ELF-1 (cell line): ENCODE results near the gene SLC35E3.
"Not testable (repeated sequence)": the region's sequence is repeated elsewhere in the genome, so short reads cannot be mapped to it uniquely, and the experiment has no call there.

Experiments
- DNase-seq: peaks from one replicate; pipeline ENCODE4 v3.0.0-alpha.2; 2016; ENCODE audit warnings: low read depth, low spot score

Gene SLC35E3

DNA sequence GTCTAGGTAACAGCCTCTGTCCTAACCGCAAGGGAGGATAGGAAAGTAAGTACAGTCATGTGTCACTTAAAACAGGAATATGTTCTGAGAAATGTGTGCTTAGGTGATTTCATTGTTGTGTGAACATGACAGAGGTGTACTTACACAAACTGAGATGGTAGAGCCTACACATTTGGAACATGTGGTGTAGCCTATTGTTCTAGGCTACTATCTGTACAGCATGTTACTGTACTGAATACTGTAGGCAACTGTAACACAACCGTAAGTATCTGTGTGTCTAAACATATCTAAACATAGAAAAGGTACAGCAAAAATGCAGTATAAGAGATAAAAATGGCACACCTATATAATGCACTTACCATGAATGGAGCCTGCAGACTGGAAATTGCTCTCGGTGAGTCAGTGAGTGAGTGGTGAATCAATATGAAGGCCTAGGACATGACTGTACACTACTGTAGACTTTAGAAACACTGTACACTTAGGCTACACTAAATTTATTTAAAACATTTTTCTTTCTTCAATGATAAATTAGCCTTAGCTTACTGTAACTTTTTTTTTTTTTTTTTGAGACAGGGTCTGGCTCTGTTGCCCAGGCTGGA lies 48.8 kb downstream of the SLC35E3 start:
- no peak for DNase-seq

DNA sequence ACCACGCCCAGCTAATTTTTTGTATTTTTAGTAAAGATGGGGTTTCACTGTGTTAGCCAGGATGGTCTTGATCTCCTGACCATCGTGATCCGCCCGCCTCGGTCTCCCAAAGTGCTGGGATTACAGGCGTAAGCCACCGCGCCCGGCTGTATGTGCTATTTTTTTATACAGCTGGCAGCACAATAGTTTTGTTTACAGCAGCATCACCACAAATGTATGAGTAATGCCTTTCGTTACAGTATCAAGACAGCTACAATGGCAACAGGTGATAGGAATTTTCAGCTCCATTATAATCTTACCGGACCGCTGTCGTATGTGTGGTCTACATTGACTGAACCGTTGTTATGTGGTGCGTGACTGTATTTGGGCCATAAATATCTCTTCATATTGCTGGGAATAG lies 50.4 kb downstream of the SLC35E3 start:
- DNase-seq = no peak

DNA sequence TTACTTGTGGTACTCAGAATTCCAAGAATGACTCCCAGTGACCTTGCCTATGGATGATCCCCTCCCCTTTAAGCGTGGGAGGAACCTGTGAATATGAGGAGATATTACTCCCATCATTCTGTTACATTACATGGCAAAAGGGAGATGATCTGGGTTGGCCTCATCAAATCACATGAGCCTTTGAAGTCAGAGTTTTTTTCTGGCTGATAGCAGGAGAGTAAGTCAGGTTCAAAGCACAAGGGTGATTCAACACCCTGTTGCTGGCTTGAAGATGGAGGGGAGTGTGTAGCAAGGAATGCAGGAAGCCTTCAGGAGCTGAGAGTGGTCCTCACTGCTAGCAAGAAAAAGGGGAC lies 52.9 kb downstream of the SLC35E3 start:
- no peak for DNase-seq

DNA sequence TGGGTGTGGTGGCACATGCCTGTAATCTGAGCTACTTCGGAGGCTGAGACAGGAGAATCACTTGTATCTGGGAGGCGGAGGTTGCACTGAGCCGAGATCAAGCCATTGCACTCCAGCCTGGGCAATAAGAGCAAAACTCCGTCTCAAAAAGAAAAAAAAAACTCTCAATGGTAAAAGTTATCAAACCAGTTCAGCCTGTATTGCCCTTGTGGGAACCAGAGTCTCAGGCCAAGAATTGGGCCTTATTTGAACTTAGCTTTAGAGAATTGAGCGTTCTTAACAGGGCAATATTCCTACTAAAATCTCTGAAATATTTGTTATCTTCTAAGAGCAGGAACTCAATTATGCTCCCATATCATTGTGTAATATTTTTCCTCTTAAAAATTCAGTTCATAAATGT lies 54.3 kb downstream of the SLC35E3 start:
- DNase-seq = no peak

DNA sequence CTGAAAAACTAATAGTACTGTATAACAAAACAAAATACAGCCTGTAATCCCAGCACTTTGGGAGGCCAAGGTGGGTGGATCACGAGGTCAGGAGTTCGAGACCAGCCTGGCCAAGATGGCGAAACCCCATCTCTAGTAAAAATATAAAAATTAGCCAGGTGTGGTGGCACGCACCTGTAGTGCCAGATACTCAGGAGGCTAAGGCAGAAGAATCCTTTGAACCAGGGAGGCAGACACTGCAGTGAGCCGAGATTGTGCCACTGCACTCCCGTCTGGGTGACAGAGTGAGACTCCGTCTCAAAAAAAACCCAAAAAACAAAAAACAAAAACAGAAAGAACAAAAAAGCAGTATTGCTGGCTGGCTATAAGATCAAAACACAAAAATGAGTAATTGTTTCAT lies 55.1 kb downstream of the SLC35E3 start:
- DNase-seq = not testable (repeated sequence)

DNA sequence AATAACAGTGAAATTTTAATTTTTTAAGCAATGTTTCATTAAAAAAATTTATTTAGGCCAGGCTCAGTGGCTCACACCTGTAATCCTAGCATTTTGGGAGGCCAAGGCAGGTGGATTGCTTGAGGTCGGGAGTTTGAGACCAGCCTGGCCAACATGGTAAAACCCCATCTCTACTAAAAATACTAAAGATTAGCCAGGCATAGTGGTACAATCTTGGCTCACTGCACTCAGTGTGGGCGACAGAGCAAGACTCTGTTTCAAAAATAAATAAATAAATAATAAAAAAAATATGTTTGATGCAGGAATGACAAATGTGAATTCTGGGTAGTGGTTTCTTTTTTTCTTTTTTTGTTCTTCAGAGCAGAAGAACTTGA lies 56.4 kb downstream of the SLC35E3 start:
- DNase-seq = not testable (repeated sequence)

DNA sequence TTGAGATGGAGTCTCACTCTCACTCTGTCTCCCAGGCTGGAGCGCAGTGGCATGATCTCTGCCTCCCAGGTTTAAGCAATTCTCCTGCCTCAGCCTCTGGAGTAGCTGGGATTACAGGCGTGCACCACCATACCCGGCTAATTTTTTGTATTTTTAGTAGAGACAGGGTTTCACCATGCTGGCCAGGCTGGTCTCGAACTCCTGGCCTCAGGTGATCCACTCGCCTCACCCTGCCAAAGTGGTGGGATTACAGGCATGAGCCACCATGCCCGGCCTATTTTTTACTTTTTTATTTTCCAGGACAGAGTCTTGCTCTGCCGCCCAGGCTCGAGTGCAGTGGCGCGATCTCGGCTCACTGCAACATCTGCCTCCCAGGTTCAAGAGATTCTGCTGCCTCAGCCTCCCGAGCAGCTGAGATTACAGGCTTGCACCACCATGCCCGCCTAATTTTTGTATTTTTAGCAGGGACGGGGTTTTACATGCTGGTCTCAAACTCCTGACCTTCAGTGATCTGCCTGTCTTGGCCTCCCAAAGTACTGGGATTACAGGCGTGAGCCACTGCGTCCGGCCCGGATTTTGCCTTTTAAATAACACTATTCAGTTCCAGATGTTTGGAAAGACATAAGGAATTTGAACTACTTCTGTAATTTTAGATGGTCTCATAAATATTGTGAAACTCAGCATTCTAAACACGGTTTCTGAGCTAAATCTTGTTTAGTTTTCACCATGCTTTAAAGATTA lies 57.1 kb downstream of the SLC35E3 start:
- DNase-seq = not testable (repeated sequence)

DNA sequence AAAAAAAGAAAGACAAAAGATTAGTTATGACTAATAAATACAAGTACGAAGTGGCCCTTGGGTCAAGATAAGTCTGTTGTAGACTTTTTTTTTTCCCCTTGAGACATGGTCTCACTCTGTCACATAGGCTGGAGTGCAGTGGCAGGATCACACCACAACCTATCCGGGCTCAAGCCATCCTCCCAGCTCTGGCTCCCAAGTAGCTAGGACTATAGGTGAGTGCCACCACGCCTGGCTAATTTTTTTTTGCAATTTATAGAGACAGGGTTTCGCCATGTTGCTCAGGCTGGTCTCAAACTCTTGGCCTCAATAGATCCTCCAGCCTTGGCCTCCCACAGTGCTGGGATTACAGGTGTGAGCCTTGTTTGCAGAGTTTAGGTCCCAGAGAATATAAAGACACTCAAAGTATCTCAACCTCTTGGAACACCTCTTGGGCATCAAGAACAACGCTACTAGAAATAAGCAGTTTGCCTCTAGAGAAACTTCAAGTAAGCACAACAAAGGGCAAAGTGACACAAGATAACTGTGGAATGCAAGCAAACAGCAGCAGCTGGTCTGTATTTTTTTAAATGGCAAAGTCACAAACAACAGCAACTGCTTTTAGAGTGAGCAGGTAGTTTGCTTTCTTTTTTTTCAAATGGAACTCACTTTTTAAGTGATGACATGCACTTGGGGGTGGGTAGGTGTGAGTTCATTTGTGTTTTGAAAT lies 58.1 kb downstream of the SLC35E3 start:
- no peak for DNase-seq

DNA sequence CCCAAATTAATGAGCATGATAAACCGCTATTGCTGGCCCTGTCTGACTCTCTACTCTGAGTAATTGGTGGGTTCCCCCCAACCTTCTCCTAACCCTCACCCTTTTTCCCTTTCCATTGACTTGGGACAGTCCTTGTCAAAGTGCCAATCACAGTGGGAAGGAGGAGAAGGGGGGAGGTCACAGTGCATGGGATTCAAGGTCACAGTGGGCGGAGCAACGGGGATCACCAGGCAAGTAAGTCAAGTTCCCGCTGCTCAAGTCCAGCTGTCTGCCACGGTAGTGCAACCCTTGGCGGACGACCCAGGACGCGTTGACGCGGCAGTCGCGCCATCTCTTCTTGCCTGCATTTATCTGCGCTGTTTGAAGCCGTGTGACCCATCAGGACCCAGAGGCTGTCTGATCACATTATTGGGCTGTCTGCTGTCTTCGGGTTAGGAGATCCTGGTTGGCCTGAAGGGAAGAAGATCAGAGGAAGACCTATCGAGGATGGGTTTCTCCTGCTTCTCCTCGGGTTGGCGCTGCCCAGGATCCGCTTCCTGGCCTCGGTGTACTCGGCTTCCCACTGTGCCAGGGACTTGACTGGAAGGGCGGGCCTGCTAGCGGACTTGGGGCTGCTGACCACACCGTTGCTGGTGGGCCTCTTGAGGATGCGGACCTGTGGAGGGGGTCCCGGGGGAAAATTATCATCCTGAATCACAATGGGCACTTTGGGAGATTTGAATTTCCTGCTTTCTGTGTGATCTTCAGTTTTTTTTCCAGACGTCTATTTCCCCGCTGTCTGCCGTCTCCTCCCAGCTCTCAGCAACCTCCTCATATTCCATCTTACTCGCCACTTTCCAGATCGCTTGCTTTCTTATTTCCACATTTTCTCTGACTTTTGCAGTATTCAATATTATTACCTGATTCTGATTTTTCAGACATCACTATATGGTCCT lies 58.9 kb downstream of the SLC35E3 start:
- DNase-seq = peak; percentile 67

DNA sequence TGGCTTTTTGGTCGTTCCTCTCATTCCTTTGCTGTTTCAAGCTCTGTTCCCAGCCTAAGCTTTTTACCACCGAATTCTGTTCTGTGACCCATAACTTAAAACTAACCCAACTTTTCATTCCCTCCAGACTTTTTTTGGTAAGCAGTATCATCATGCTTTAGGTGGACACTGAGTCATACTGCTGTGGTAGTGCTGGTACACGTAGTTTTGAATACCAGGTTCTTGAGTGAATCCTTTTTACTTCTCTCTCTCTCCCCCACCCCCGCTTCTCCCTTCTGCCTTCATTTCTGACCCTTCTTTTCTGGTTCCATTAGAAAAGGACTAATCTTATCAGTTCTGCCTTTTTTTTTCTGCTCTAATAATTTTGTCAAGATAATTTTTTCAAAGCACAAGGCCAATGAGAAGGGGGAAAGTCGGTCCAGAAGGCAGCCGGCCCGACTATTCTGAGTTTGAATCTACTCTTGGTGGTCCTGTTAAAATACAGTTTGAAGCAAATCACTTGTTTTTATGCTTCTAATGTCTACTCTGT lies 59.7 kb downstream of the SLC35E3 start:
- no peak for DNase-seq

DNA sequence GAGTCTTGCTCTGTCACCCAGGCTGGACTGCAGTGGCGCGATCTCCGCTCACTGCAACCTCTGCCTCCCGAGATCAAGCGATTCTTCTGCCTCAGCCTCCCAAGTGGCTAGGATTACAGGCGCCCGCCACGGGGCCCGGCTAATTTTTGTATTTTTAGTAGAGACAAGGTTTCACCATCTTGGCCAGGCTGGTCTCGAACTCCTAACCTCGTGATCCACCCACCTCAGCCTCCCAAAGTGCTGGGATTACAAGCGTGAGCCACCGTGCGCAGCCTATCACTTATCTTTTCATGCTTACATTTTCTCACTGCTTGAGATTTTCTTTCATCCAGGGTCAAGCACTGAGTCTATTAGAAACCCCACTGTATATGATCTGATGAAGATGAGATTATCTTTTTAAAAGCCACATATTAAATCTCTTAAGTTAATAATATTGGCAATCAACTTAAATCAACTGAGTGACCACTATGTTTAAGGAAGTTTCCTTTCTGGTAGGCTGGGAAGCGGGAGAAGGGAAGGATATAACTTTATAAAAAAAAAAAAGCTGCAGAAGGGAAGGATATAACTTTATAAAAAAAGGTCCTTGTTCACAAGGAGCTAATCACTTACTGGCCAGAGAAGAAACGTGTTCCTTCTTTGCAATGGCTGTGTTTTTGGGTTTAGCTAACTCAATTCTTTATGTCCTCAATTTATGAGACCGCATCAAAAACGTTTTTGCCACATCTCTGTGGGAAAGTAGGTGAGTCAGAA lies 60.7 kb downstream of the SLC35E3 start:
- DNase-seq = no peak

DNA sequence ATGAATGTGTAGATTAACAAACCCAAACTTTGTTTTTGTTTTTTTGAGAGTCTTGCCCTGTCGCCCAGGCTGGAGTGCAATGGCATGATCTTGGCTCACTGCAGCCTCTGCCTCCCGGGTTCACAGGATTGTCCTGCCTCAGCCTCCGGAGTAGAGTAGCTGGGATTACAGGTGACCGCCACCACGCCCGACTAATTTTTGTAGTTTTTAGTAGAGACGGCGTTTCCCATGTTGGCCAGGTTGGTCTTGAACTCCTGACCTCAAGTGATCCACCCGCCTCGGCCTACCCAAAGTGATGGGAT lies 61.2 kb downstream of the SLC35E3 start:
- DNase-seq = not testable (repeated sequence)

DNA sequence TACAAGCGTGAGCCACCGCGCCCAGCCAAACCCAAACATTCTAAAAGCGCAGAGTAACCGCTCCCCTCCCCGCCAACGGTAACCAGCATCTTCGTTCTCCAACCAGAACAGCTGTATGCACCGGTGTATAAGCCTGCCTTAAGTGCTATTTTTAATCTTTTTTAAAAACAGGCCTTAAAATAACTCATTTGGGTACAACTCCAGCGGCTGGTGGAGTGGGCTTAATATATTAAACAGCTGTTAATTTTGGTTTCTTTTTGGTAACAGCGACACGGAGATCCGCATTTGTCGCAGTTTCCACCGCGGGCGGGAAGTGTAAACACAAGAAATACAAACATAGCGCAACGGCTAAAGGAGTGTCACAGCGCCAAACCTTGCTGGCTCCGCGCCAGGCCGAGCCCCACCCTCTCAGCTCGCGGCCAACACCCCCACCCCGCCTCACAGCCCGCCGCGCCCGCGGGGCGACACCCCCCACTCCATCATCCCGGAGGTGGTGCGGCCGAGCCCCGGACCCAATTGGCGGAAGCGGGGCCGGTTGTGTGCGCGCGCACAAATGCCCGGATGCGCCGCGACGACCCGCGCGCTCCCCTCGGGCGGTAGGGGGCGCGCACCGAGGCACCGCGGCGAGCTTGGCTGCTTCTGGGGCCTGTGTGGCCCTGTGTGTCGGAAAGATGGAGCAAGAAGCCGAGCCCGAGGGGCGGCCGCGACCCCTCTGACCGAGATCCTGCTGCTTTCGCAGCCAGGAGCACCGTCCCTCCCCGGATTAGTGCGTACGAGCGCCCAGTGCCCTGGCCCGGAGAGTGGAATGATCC lies 61.8 kb downstream of the SLC35E3 start, which contains the start of gene MDM2:
Gene MDM2 (plus strand): TSS at position 602 of the 812 bp plus-strand sequence. CDS start 301 bp downstream, outside the sequence.
- peak; percentile 97 for DNase-seq

DNA sequence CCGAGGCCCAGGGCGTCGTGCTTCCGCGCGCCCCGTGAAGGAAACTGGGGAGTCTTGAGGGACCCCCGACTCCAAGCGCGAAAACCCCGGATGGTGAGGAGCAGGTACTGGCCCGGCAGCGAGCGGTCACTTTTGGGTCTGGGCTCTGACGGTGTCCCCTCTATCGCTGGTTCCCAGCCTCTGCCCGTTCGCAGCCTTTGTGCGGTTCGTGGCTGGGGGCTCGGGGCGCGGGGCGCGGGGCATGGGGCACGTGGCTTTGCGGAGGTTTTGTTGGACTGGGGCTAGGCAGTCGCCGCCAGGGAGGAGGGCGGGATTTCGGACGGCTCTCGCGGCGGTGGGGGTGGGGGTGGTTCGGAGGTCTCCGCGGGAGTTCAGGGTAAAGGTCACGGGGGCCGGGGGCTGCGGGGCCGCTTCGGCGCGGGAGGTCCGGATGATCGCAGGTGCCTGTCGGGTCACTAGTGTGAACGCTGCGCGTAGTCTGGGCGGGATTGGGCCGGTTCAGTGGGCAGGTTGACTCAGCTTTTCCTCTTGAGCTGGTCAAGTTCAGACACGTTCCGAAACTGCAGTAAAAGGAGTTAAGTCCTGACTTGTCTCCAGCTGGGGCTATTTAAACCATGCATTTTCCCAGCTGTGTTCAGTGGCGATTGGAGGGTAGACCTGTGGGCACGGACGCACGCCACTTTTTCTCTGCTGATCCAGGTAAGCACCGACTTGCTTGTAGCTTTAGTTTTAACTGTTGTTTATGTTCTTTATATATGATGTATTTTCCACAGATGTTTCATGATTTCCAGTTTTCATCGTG lies 62.6 kb downstream of the SLC35E3 start:
- peak; percentile 84 for DNase-seq

DNA sequence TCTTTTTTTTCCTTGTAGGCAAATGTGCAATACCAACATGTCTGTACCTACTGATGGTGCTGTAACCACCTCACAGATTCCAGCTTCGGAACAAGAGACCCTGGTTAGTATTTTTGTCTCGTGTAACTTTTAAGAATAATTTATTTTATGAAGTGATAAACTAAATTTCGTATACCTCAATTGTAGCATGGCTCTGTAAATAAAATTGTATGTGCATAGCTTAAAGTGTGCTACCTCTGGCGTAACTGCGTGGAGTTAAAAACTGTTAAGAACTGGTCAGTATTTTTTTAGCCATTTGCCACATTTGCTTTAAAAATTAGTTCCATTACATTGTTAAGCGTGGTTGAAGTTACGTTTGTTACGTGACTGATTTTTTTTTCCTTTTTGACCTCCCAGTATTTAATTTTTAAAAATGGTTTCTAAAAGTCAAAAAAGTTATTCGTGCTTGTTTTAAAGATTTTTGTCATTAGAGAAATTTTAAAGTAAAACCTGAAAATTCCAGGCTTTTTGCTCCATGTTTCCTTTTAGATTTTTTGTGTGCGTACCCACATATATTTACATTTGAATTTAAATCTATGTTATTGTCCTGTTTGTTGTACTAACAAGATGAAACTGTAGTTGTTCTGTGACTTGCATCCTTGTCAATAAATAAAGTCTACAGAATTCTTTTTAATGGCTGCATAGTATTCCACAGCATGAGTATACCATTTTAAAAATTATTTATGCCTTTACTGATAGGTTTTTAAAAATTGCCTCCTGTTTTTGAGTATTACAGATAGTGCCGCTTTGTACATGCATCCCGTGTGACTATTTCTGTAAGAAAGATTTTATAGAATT lies 63.4 kb downstream of the SLC35E3 start:
- no peak for DNase-seq

DNA sequence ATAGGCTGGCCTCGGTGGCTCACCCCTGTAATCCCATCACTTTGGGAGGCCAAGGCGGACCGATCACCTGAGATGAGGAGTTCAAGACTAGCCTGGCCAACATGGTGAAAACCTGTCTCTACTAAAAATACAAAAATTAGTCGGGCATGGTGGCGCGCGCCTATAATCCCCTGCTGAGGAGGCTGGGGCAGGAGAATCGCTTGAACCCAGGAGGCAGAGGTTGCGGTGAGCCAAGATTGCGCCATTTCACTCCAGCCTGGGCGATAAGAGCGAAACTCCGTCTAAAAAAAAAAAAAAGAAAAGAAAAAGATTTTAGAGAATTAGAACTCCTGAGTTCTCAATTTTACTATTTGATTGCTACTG lies 64.0 kb downstream of the SLC35E3 start:
- not testable (repeated sequence) for DNase-seq

DNA sequence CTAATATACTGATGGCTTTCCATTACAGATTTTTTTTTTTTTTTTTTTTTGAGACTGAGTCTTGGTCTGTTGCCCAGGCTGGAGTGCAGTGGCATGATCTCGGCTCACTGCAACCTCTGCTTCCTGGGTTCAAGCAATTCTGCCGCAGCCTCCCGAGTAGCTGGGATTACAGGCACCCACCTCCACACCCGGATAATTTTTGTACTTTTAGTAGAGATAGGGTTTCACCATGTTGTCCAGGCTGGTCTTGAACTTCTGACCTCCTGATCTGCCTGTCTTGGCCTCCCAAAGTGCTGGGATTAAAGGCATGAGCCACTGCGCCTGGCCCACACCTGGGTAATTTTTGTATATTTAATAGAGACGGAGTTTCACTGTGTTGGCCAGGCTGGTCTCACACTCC lies 65.6 kb downstream of the SLC35E3 start:
- DNase-seq = not testable (repeated sequence)

DNA sequence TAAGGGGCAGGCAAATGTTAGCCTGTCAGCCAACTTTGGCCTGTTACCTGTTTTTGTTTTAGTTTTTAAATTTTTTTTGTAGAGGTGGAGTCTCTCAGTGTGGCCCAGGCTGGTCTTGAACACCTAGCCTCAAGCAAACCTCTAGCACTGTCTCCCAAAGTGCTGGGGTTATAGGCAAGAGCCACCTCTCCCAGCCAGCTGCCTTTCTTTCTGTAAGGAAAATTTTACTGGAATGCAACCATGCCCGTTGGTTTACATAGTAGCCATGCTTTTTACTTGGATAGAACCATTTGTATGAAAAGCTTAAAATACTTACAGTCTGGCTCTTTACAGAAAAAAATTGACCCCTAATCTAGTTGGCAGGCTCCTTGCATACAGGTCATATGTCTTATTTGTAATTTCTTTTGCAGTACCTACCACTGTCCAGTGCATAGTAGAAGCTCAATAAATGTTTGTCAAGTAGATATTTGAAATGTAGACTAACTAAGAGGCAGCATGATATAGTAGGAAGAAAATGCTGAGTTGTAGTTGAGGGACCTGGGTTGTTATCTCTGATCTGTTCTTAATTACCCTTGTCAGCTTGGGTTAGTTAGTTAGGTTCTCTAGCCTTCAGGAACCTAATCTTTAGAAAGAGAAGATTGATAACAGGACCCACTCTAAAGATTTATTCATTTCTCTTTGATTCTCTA lies 66.7 kb downstream of the SLC35E3 start:
- DNase-seq = peak; percentile 33
